GM12878 (cell line): ENCODE results near the gene ANXA9. TPM values are rescaled to one million over a fixed set of nuclear protein-coding genes. Genes with fewer than 3 reads are reported as not detected.
A peak's percentile ranks its signal among the peaks of the same experiment; 100 is the strongest.

ENCODE experiments used
- ATF7 ChIP-seq: fragments of 450-650 bp; IDR thresholded peaks from 2 replicates; pipeline ENCODE4 v1.6.1; 2016; ENCODE audit warnings: low read depth, mild to moderate bottlenecking
- FOXK2 ChIP-seq: fragments of 450-650 bp; IDR thresholded peaks from 2 replicates; pipeline ENCODE4 v1.6.1; 2017; ENCODE audit warnings: mild to moderate bottlenecking, moderate library complexity
- HDGF ChIP-seq: fragments of 450-650 bp; IDR thresholded peaks from 2 replicates; pipeline ENCODE4 v1.6.1; 2016; ENCODE audit warnings: antibody characterized with exemption
- IKZF1 ChIP-seq: fragments of 450-650 bp; conservative IDR thresholded peaks from 2 replicates; pipeline ENCODE4 v1.6.1; 2017; ENCODE audit warnings: antibody characterized with exemption, mild to moderate bottlenecking
- KDM1A ChIP-seq: fragments of 200-600 bp; sonication (generic); IDR thresholded peaks from 2 replicates; pipeline ENCODE4 v1.6.1; 2016; ENCODE audit warnings: borderline replicate concordance
- POLR2A ChIP-seq: IDR thresholded peaks from 2 replicates; pipeline ENCODE4 v1.6.1; 2011; ENCODE audit warnings: low read depth, mild to moderate bottlenecking, low read length
- POLR2AphosphoS5 ChIP-seq: IDR thresholded peaks from 2 replicates; pipeline ENCODE4 v1.6.1; 2011; ENCODE audit warnings: mild to moderate bottlenecking, low read length, inconsistent platforms
- RAD21 ChIP-seq: IDR thresholded peaks from 2 replicates; pipeline ENCODE4 v1.6.1; 2011; ENCODE audit warnings: mild to moderate bottlenecking, low read depth, low read length, moderate library complexity; ENCODE audit not compliant: insufficient read depth
- STAT3 ChIP-seq: IDR thresholded peaks from 2 replicates; pipeline ENCODE4 v1.6.1; 2011; ENCODE audit warnings: low read depth, low read length, improper control_type of control experiment
- ZNF207 ChIP-seq: fragments of 450-650 bp; IDR thresholded peaks from 2 replicates; pipeline ENCODE4 v1.6.1; 2014; ENCODE audit warnings: antibody characterized with exemption, mild to moderate bottlenecking, borderline replicate concordance
- ZNF24 ChIP-seq: fragments of 450-650 bp; IDR thresholded peaks from 2 replicates; pipeline ENCODE4 v1.6.1; 2017; ENCODE audit warnings: antibody characterized with exemption, mild to moderate bottlenecking
- ZNF384 ChIP-seq: IDR thresholded peaks from 2 replicates; pipeline ENCODE4 v1.6.1; 2012; ENCODE audit warnings: low read depth, mild to moderate bottlenecking, low read length, improper control_type of control experiment, borderline replicate concordance
- ZZZ3 ChIP-seq: IDR thresholded peaks from 2 replicates; pipeline ENCODE4 v1.6.1; 2011; ENCODE audit warnings: low read depth; ENCODE audit not compliant: control insufficient read depth, insufficient read length
- polyA plus RNA-seq, 11 experiments: library from polyadenylated mRNA; depleted of rRNA in 4 of 11; unstranded in 6 of 11; stranded (reverse) in 5 of 11; fragments of >200 nt; fragmentation: Nextera tagmentation in 4 of 11; fragmentation: Illumina TruSeq in 1 of 11; extraction: Ambion mirVana in 4 of 11; extraction: Trizol in 1 of 11; gene quantifications; 1 replicate in 1 of 11; 2 replicates in 10 of 11; pipeline versions ENCODE4 v1.2.1 to v1.2.3, GENCODE V29; 2011 to 2016; ENCODE audit warnings: inconsistent platforms in 2 of 11, missing spikeins in 2 of 11, low read depth in 1 of 11
- total RNA-seq, 4 experiments: library from RNA; depleted of rRNA in 3 of 4; stranded (reverse); fragments of >200 nt in 3 of 4; fragmentation: Illumina TruSeq in 1 of 4; extraction: Trizol in 1 of 4; gene quantifications; 2 replicates each; pipeline versions ENCODE4 v1.2.1 to v1.2.3, GENCODE V29; 2013 to 2021
- TF ChIP-seq, protein P1 (sequence below): fragments of 450-650 bp; formaldehyde crosslinking; IDR thresholded peaks from 2 replicates; pipeline ENCODE4 v1.5.0; 2022; ENCODE audit warnings: mild to moderate bottlenecking, missing genetic modification characterization
- TF ChIP-seq, protein P2 (sequence below): IDR thresholded peaks from 2 replicates; pipeline ENCODE4 v1.6.1; 2012; ENCODE audit warnings: low read depth, low read length, improper control_type of control experiment
- TF ChIP-seq, protein P3 (sequence below): fragments of 450-650 bp; IDR thresholded peaks from 2 replicates; pipeline ENCODE4 v1.6.1; 2016; ENCODE audit warnings: mild to moderate bottlenecking, moderate library complexity, borderline replicate concordance
- TF ChIP-seq, protein P4 (sequence below): fragments of 150-350 bp; IDR thresholded peaks from 2 replicates; pipeline ENCODE4 v1.6.1; 2016; ENCODE audit warnings: low read depth, low read length

Gene ANXA9
- total and polyA plus RNA-seq, 10 of the 15 experiments (the other 5 are each of a cell fraction or from before 2014, with no cell fraction given): 0.04 to 0.43 (median 0.18) TPM; not detected in 4

DNA sequence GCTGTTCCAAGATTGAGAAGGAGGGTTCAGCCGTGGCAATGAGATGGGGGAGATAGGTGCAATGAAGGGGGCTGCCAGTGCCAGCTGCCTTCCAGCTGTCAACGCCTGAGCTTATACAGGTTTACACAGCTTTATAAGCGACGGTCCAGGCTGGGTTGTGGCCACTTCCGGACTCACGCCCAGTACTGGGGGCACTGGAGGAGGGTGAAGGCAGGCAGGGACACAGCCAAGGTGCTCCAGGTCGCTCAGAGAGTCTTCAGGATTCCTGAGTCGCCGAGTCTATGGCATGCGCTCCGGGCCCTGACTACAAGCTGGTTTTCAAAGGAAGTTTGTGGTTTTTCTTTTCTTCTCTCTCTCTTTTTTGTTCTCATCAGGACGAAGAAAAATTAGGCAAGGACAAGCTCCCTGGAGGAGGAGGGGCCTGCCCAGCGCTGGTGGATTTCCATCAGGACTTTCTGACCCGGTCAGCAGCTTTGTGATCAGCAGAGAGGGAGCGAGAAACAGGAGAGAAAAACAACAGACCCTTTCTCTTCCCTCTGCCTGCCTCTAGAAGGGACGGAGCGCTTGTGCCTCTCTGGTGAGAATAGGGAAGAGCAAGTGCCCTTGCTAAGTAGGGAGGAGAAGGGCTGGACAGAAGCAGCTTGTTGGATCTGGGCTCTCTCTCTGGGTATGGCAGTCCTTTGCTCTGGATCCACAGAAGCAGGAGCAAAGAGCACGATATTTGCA is 24.4 kb downstream of the ANXA9 start, which contains the start of gene MINDY1 (continued):
- TF ChIP-seq, protein P1, sequence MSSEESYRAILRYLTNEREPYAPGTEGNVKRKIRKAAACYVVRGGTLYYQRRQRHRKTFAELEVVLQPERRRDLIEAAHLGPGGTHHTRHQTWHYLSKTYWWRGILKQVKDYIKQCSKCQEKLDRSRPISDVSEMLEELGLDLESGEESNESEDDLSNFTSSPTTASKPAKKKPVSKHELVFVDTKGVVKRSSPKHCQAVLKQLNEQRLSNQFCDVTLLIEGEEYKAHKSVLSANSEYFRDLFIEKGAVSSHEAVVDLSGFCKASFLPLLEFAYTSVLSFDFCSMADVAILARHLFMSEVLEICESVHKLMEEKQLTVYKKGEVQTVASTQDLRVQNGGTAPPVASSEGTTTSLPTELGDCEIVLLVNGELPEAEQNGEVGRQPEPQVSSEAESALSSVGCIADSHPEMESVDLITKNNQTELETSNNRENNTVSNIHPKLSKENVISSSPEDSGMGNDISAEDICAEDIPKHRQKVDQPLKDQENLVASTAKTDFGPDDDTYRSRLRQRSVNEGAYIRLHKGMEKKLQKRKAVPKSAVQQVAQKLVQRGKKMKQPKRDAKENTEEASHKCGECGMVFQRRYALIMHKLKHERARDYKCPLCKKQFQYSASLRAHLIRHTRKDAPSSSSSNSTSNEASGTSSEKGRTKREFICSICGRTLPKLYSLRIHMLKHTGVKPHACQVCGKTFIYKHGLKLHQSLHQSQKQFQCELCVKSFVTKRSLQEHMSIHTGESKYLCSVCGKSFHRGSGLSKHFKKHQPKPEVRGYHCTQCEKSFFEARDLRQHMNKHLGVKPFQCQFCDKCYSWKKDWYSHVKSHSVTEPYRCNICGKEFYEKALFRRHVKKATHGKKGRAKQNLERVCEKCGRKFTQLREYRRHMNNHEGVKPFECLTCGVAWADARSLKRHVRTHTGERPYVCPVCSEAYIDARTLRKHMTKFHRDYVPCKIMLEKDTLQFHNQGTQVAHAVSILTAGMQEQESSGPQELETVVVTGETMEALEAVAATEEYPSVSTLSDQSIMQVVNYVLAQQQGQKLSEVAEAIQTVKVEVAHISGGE (CRISPR knock-in tag): no peak
- TF ChIP-seq HDGF (no peak), KDM1A (no peak), POLR2A (peak; percentile 60), FOXK2 (no peak), STAT3 (no peak), POLR2AphosphoS5 (0 out of 2 replicates have a peak, but pooled peaks have one; percentile 50), ZNF384 (no peak), ZNF207 (0 out of 2 replicates have a peak, but pooled peaks have one; percentile 61), ATF7 (no peak), ZNF24 (no peak), IKZF1 (peak; percentile 63), ZZZ3 (no peak), RAD21 (peak; percentile 39; the same call in 1 of the 2 replicates)
- TF ChIP-seq, protein P2, sequence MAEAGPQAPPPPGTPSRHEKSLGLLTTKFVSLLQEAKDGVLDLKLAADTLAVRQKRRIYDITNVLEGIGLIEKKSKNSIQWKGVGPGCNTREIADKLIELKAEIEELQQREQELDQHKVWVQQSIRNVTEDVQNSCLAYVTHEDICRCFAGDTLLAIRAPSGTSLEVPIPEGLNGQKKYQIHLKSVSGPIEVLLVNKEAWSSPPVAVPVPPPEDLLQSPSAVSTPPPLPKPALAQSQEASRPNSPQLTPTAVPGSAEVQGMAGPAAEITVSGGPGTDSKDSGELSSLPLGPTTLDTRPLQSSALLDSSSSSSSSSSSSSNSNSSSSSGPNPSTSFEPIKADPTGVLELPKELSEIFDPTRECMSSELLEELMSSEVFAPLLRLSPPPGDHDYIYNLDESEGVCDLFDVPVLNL: no peak
- TF ChIP-seq, protein P3, sequence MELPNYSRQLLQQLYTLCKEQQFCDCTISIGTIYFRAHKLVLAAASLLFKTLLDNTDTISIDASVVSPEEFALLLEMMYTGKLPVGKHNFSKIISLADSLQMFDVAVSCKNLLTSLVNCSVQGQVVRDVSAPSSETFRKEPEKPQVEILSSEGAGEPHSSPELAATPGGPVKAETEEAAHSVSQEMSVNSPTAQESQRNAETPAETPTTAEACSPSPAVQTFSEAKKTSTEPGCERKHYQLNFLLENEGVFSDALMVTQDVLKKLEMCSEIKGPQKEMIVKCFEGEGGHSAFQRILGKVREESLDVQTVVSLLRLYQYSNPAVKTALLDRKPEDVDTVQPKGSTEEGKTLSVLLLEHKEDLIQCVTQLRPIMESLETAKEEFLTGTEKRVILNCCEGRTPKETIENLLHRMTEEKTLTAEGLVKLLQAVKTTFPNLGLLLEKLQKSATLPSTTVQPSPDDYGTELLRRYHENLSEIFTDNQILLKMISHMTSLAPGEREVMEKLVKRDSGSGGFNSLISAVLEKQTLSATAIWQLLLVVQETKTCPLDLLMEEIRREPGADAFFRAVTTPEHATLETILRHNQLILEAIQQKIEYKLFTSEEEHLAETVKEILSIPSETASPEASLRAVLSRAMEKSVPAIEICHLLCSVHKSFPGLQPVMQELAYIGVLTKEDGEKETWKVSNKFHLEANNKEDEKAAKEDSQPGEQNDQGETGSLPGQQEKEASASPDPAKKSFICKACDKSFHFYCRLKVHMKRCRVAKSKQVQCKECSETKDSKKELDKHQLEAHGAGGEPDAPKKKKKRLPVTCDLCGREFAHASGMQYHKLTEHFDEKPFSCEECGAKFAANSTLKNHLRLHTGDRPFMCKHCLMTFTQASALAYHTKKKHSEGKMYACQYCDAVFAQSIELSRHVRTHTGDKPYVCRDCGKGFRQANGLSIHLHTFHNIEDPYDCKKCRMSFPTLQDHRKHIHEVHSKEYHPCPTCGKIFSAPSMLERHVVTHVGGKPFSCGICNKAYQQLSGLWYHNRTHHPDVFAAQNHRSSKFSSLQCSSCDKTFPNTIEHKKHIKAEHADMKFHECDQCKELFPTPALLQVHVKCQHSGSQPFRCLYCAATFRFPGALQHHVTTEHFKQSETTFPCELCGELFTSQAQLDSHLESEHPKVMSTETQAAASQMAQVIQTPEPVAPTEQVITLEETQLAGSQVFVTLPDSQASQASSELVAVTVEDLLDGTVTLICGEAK: peak; percentile 24; the same call in 1 of the 2 replicates
- TF ChIP-seq, protein P4, sequence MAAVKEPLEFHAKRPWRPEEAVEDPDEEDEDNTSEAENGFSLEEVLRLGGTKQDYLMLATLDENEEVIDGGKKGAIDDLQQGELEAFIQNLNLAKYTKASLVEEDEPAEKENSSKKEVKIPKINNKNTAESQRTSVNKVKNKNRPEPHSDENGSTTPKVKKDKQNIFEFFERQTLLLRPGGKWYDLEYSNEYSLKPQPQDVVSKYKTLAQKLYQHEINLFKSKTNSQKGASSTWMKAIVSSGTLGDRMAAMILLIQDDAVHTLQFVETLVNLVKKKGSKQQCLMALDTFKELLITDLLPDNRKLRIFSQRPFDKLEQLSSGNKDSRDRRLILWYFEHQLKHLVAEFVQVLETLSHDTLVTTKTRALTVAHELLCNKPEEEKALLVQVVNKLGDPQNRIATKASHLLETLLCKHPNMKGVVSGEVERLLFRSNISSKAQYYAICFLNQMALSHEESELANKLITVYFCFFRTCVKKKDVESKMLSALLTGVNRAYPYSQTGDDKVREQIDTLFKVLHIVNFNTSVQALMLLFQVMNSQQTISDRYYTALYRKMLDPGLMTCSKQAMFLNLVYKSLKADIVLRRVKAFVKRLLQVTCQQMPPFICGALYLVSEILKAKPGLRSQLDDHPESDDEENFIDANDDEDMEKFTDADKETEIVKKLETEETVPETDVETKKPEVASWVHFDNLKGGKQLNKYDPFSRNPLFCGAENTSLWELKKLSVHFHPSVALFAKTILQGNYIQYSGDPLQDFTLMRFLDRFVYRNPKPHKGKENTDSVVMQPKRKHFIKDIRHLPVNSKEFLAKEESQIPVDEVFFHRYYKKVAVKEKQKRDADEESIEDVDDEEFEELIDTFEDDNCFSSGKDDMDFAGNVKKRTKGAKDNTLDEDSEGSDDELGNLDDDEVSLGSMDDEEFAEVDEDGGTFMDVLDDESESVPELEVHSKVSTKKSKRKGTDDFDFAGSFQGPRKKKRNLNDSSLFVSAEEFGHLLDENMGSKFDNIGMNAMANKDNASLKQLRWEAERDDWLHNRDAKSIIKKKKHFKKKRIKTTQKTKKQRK: no peak
